CD14-positive monocyte (primary cell): ENCODE results near the gene PRKCQ. TPM values are rescaled to one million over a fixed set of nuclear protein-coding genes. Genes with fewer than 3 reads are reported as not detected.

Experiments
- DNase-seq, 3 donors: peaks; one replicate each; pipeline ENCODE4 v3.0.0-alpha.2; 2011 to 2022
- H2AFZ ChIP-seq: 2 replicates; pipeline ENCODE4 v1.6.0; 2012; ENCODE audit warnings: mild to moderate bottlenecking, low read depth, low read length, inconsistent platforms; ENCODE audit not compliant: insufficient read depth, poor library complexity, severe bottlenecking
- H3K27ac ChIP-seq, 2 donors: 1 replicate in 1 of 2; 2 replicates in 1 of 2; pipeline ENCODE4 v1.5.1; 2012 to 2013; ENCODE audit warnings: low read length in 2 of 2, control low read depth in 1 of 2, inconsistent platforms in 1 of 2, low read depth in 1 of 2, mild to moderate bottlenecking in 1 of 2
- H3K27me3 ChIP-seq, 2 donors: one replicate each; pipeline versions ENCODE4 v1.6.0 to v1.6.1; 2011 to 2013; ENCODE audit warnings: low read length in 2 of 2; ENCODE audit not compliant: control insufficient read depth in 2 of 2, insufficient read depth in 2 of 2
- H3K36me3 ChIP-seq, 2 donors: replicated peaks in 1 of 2; 1 replicate in 1 of 2; 2 replicates in 1 of 2; pipeline versions ENCODE4 v1.5.1 to v1.6.1; 2012 to 2013; ENCODE audit warnings: low read length in 2 of 2, control low read depth in 1 of 2, inconsistent platforms in 1 of 2, mild to moderate bottlenecking in 1 of 2; ENCODE audit not compliant: insufficient read depth in 2 of 2, control insufficient read depth in 1 of 2
- H3K4me1 ChIP-seq, 2 donors: 1 replicate in 1 of 2; 2 replicates in 1 of 2; pipeline versions ENCODE4 v1.5.1 to v1.6.1; 2012 to 2013; ENCODE audit warnings: low read length in 2 of 2, control low read depth in 1 of 2, inconsistent platforms in 1 of 2, mild to moderate bottlenecking in 1 of 2, moderate library complexity in 1 of 2; ENCODE audit not compliant: insufficient read depth in 2 of 2, control insufficient read depth in 1 of 2
- H3K4me2 ChIP-seq: replicated peaks from 2 replicates; pipeline ENCODE3; 2012; ENCODE audit warnings: low read length, moderate library complexity, mild to moderate bottlenecking; ENCODE audit not compliant: poor library complexity, severe bottlenecking; ENCODE audit errors: extremely low read depth
- H3K4me3 ChIP-seq, 3 experiments: fragments of 200-600 bp in 1 of 3; sonication (generic) in 1 of 3; replicated peaks in 1 of 3; 1 replicate in 2 of 3; 2 replicates in 1 of 3; pipeline ENCODE4 v1.5.1; 2011 to 2013; ENCODE audit warnings: low read length in 3 of 3, mild to moderate bottlenecking in 3 of 3, control low read depth in 2 of 3, low read depth in 2 of 3, inconsistent platforms in 1 of 3, moderate library complexity in 1 of 3
- H3K79me2 ChIP-seq: 2 replicates; pipeline ENCODE4 v1.6.0; 2012; ENCODE audit warnings: mild to moderate bottlenecking, control low read depth, inconsistent platforms, low read length, moderate library complexity; ENCODE audit not compliant: insufficient read depth
- H3K9ac ChIP-seq: 2 replicates; pipeline ENCODE4 v1.6.0; 2017; ENCODE audit warnings: low read length, mild to moderate bottlenecking; ENCODE audit not compliant: insufficient read depth, poor library complexity, severe bottlenecking
- H3K9me3 ChIP-seq, 2 donors: replicated peaks in 1 of 2; 1 replicate in 1 of 2; 2 replicates in 1 of 2; pipeline versions ENCODE4 v1.5.1 to v1.6.1; 2012 to 2013; ENCODE audit warnings: low read length in 2 of 2, control low read depth in 1 of 2; ENCODE audit not compliant: control insufficient read depth in 1 of 2, insufficient read depth in 1 of 2
- H4K20me1 ChIP-seq: 2 replicates; pipeline ENCODE4 v1.6.0; 2012; ENCODE audit warnings: mild to moderate bottlenecking, low read length, control low read depth, moderate library complexity; ENCODE audit not compliant: insufficient read depth
- H3K27ac Mint-ChIP-seq, 7 donors: one replicate each; pipeline ENCODE4 v1.8.0; 2020; ENCODE audit warnings: mild to moderate bottlenecking in 7 of 7, mixed read lengths in 7 of 7, moderate library complexity in 6 of 7, inconsistent platforms in 2 of 7
- H3K27me3 Mint-ChIP-seq, 3 donors: one replicate each; pipeline ENCODE4 v1.8.0; 2021 to 2022; ENCODE audit warnings: low read depth in 3 of 3, mild to moderate bottlenecking in 3 of 3, mixed read lengths in 3 of 3, moderate library complexity in 3 of 3, inconsistent platforms in 1 of 3
- H3K36me3 Mint-ChIP-seq, 2 donors: one replicate each; pipeline ENCODE4 v1.8.0; 2020; ENCODE audit warnings: mixed read lengths in 2 of 2, inconsistent platforms in 1 of 2, mild to moderate bottlenecking in 1 of 2
- H3K4me1 Mint-ChIP-seq: one replicate; pipeline ENCODE4 v1.8.0; 2020; ENCODE audit warnings: mild to moderate bottlenecking, mixed read lengths
- H3K4me3 Mint-ChIP-seq, 2 donors: one replicate each; pipeline ENCODE4 v1.8.0; 2020; ENCODE audit warnings: mild to moderate bottlenecking in 2 of 2, mixed read lengths in 2 of 2, moderate library complexity in 1 of 2
- H3K9me3 Mint-ChIP-seq, 7 donors: one replicate each; pipeline ENCODE4 v1.8.0; 2020 to 2022; ENCODE audit warnings: mixed read lengths in 7 of 7, mild to moderate bottlenecking in 6 of 7, moderate library complexity in 6 of 7, inconsistent platforms in 2 of 7
- WGBS: methylation state at CpG from one replicate; pipeline ENCODE4 v1.1.5; 2013; ENCODE audit warnings: missing lambda C conversion rate; ENCODE audit not compliant: insufficient coverage; 5-methylcytosine and 5-hydroxymethylcytosine counted together
- intact Hi-C, 2 donors: fragments of 100-400 bp; cut with micrococcal nuclease; formaldehyde crosslinking; loops; one replicate each; pipeline versions ENCODE4 v1.15.0 to v1.15.1; 2023
- polyA plus RNA-seq, 3 donors: library from polyadenylated mRNA; depleted of rRNA in 1 of 3; unstranded in 2 of 3; stranded (reverse) in 1 of 3; fragments of 300-500 nt in 2 of 3; fragments of >200 nt in 1 of 3; fragmentation: Illumina TruSeq in 2 of 3; gene quantifications; 1 replicate in 2 of 3; 2 replicates in 1 of 3; pipeline ENCODE4 v1.2.3, GENCODE V29; 2012 to 2021
- TF ChIP-seq, protein P1 (sequence below): fragments of 200-600 bp; IDR thresholded peaks from one replicate; pipeline ENCODE4 v1.8.0; 2022; ENCODE audit warnings: antibody characterized with exemption, mild to moderate bottlenecking

The PRKCQ gene
- polyA plus RNA-seq, 3 donors: 0.01 to 0.29 (median 0.09) TPM

DNA sequence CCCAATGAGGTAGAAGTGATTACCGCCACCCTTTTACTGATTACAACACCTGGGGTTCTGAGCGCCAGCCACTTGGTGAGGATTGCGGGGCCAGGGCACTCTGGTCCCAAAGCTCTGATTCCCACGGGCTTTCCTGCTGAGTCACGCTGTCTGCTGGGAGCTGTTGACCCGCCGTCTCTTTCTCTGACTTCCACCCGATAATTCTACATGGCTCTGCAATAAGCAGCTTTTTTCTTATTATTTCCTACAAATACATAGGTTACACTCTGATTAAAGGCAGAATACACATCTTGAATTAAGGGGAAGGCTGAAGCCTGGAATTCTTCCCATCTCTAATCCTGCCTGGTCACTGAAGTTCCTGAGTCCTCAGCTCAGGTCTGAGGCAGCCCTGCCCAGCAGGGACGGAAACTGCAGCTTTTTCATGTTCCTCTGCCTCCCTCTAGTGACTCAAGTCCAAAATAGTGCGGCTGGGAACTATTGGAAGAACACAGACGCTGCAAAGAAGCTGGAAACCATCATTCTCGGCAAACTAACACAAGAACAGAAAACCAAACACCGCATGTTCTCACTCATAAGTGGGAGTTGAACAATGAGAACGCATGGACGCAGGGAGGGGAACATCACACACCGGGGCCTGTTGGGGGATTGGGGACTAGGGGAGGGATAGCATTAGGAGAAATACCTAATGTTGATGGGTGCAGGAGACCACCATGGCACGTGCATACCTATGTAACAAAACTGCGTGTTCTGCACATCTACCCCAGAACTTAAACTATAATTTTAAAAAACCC, 178.3 kb downstream of the PRKCQ start:
- no peaks in the 10 kb centered on the region for H3K36me3 ChIP-seq
- peak overlapping the region in 2 of 3 experiments; percentile 9 to 60 for H3K4me3 ChIP-seq
- H3K4me2 ChIP-seq: peak overlapping the region; percentile 68
- no peaks in the 10 kb centered on the region for H3K9me3 Mint-ChIP-seq
- H3K4me1 Mint-ChIP-seq: peaks cover 52% of the 10 kb centered on the region
- H4K20me1 ChIP-seq: no peaks in the 10 kb centered on the region
- peaks cover 5 to 20% (median 9%) of the 10 kb centered on the region in 3 donors for H3K27me3 Mint-ChIP-seq
- H3K36me3 Mint-ChIP-seq: peaks cover 0 to 4% of the 10 kb centered on the region in 2 donors
- peak overlapping the region in 1 of 2 donors; percentile 85 for H3K27ac ChIP-seq
- peak overlapping the region; percentile 45 for H3K9ac ChIP-seq
- H3K9me3 ChIP-seq: no peaks in the 10 kb centered on the region
- peak overlapping the region; percentile 64 to 76 for H3K4me3 Mint-ChIP-seq
- TF ChIP-seq, protein P1, sequence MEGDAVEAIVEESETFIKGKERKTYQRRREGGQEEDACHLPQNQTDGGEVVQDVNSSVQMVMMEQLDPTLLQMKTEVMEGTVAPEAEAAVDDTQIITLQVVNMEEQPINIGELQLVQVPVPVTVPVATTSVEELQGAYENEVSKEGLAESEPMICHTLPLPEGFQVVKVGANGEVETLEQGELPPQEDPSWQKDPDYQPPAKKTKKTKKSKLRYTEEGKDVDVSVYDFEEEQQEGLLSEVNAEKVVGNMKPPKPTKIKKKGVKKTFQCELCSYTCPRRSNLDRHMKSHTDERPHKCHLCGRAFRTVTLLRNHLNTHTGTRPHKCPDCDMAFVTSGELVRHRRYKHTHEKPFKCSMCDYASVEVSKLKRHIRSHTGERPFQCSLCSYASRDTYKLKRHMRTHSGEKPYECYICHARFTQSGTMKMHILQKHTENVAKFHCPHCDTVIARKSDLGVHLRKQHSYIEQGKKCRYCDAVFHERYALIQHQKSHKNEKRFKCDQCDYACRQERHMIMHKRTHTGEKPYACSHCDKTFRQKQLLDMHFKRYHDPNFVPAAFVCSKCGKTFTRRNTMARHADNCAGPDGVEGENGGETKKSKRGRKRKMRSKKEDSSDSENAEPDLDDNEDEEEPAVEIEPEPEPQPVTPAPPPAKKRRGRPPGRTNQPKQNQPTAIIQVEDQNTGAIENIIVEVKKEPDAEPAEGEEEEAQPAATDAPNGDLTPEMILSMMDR: peak; percentile 84
- no peaks in the 10 kb centered on the region for H3K27me3 ChIP-seq
- 16% methylated on average over 8 of the region's 18 CpGs for WGBS
- intact Hi-C loops: loop anchor here (2.0 to 10.0 kb wide), 3 partner anchors 167 to 291 kb away; partner anchors contain the start of gene PFKFB3 (in 1 of the 2)
- H3K27ac Mint-ChIP-seq: peak overlapping the region; percentile 57 to 98 (median 84)
- H3K79me2 ChIP-seq: no peaks in the 10 kb centered on the region
- peaks cover 51 to 52% of the 10 kb centered on the region in 2 donors for H3K4me1 ChIP-seq
- peak; percentile 72 to 83 (median 82) for DNase-seq
- no peak overlapping the region for H2AFZ ChIP-seq

DNA sequence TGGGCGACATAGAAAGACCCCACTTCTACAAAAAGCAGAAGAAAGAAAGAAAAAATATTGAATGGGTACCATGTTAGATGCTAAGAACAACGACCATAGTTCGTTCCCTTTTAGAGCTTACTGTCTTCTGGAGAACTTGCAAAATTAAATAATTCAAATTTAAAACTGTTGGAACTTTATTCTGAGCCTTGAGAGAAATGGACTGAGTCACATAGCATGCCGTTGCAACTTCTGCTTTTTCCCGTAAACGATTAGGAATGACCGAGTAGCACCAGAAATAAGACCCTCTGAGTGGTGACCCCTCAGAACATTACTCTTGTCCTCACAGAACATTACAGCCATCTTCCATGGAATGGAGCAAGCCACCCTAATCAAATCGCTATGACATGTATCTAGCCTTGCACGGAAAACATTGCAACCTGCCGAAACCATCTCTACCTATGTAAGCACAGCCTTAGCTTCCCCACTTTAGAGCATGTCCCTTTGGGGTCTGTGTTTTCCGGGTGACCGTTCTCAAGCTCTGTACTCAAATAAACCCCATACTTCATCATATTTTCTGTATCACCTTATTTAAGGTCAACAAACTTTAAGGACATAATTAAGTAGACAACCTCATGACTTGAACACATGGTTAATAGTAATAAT, 179.1 kb downstream of the PRKCQ start:
- Histone ChIP-seq H3K27ac (peak overlapping the region; percentile 81 to 85), H3K36me3 (no peaks in the 10 kb centered on the region), H3K27me3 (no peaks in the 10 kb centered on the region), H3K4me2 (peak overlapping the region; percentile 68), H3K79me2 (no peaks in the 10 kb centered on the region), H4K20me1 (no peaks in the 10 kb centered on the region), H2AFZ (no peak overlapping the region), H3K4me3 (peak overlapping the region in 1 of 3 experiments; percentile 60), H3K9ac (peak overlapping the region; percentile 45), H3K9me3 (no peaks in the 10 kb centered on the region), H3K4me1 (peaks cover 58 to 60% of the 10 kb centered on the region in 2 donors)
- Mint-ChIP-seq H3K4me3 (peak overlapping the region; percentile 43 to 77), H3K27me3 (peaks cover 5 to 20% (median 9%) of the 10 kb centered on the region in 3 donors), H3K27ac (peak overlapping the region; percentile 94 to 100 (median 98)), H3K36me3 (peaks cover 0 to 6% of the 10 kb centered on the region in 2 donors), H3K9me3 (peaks cover 0 to 3% (median 0%) of the 10 kb centered on the region in 7 donors), H3K4me1 (peaks cover 59% of the 10 kb centered on the region)
- 31% methylated on average over 11 of the region's 12 CpGs for WGBS
- intact Hi-C loops: loop anchor here (1.0 to 10.0 kb wide), 3 partner anchors 166 to 199 kb away; partner anchors contain the start of gene PFKFB3 (in 2 of the 2)
- TF ChIP-seq, protein P1: no peak
- peak in 2 of 3 donors; percentile 69 to 72 for DNase-seq
